ENCODE data around the gene ECI1. TPM values are rescaled to one million over a fixed set of nuclear protein-coding genes. Genes with fewer than 3 reads are reported as not detected.

ECI1 gene
- total RNA-seq, 1 experiment from 2014 or later = 157 TPM

DNA sequence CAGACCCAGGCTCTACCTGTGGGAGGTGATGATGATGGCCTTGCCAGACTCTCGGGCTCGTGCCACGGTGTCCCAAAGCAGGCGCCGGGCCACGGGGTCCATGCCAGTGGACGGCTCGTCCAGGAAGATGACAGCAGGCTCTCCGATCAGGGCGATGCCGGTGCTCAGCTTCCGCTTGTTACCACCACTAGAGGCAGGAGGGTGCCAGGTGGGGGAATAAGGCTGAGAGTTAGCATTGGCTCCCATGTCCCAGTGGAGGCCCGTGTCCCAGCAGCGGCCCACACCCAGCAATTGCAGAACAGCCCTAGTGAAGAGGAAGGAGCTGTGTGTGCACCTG, 26.9 kb upstream of the ECI1 start:
- TF ChIP-seq, protein P1, sequence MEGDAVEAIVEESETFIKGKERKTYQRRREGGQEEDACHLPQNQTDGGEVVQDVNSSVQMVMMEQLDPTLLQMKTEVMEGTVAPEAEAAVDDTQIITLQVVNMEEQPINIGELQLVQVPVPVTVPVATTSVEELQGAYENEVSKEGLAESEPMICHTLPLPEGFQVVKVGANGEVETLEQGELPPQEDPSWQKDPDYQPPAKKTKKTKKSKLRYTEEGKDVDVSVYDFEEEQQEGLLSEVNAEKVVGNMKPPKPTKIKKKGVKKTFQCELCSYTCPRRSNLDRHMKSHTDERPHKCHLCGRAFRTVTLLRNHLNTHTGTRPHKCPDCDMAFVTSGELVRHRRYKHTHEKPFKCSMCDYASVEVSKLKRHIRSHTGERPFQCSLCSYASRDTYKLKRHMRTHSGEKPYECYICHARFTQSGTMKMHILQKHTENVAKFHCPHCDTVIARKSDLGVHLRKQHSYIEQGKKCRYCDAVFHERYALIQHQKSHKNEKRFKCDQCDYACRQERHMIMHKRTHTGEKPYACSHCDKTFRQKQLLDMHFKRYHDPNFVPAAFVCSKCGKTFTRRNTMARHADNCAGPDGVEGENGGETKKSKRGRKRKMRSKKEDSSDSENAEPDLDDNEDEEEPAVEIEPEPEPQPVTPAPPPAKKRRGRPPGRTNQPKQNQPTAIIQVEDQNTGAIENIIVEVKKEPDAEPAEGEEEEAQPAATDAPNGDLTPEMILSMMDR (IDR thresholded peaks at IDR 0.05; ENCODE audit: insufficient read depth in 1 of 2, low read depth in 1 of 2, low read length in 1 of 2, severe bottlenecking in 1 of 2, unreplicated experiment in 1 of 2) = peak in 1 of 2 experiments; percentile 19

DNA sequence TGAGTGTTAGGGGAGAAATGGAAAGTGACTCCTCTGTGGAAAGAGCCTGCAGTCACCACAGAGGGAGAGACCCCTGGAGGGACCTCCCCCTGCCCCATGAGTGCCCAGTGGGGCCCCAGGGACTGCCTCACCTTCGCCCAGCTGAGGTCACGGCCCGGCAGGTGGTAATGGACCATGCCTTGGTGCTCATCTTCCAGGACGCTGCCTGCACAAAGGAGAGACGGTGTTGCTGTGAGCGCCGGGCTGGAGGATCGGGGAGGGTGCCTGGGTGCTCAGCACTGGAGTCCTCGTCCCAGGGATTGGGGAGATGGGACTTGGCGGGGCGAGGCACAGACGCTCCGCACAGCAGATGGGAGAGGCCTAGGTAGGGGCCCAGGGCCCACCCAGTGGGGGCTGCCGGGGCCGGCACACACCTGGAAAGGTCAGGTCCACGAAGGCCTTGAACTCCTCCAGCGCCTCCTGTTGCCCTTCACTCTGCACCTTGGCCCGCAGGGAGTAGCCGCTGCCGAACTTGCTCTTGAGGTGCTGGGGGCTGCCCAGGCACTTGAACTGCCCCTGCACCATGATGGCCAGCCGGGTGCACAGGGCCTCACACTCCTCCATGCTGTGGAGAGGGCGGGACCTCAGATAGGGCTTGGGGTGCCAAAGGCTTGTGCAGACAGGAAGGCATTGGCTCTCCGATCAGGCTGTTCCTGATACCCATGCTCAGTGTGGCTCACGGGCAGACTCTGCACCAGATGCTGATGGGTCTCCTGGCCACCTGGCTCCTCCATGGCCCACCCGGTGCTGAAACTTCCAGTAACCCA, 26.3 kb upstream of the ECI1 start:
- Histone ChIP-seq H3K27me3 (replicated peaks; ENCODE audit: control insufficient read depth, insufficient read depth, low read length) (no peaks in the 10 kb centered on the region), H3K4me1 (no peaks in the 10 kb centered on the region), H3K4me3 (ENCODE audit: low read depth, low read length) (no peak overlapping the region), H3K9me3 (no peaks in the 10 kb centered on the region), H3K36me3 (ENCODE audit: control insufficient read depth, insufficient read depth, low read length) (no peaks in the 10 kb centered on the region)
- H3K9me3 Mint-ChIP-seq (ENCODE audit: unreplicated experiment) = no peaks in the 10 kb centered on the region
- intact Hi-C loops (cut with micrococcal nuclease; ENCODE audit: unreplicated experiment) = no loop called here
- CTCF ChIA-PET = no interaction called here
- no peak overlapping the region for H3K27ac Mint-ChIP-seq (ENCODE audit: unreplicated experiment)
- H3K36me3 Mint-ChIP-seq (ENCODE audit: insufficient read depth, unreplicated experiment) = peaks cover 6% of the 10 kb centered on the region
- TF ChIP-seq, protein P1 (IDR thresholded peaks at IDR 0.05; ENCODE audit: insufficient read depth in 1 of 2, low read depth in 1 of 2, low read length in 1 of 2, severe bottlenecking in 1 of 2, unreplicated experiment in 1 of 2) = no peak
- BruUV-seq (replicated peaks) = no TSS peak
- no peak for DNase-seq
- H3K4me3 Mint-ChIP-seq (ENCODE audit: unreplicated experiment) = no peak overlapping the region
- H3K27me3 Mint-ChIP-seq (ENCODE audit: insufficient read depth, unreplicated experiment) = peaks cover 3% of the 10 kb centered on the region
- POLR2A ChIA-PET = no interaction called here
- no peaks in the 10 kb centered on the region for H3K4me1 Mint-ChIP-seq (ENCODE audit: low read depth, unreplicated experiment)

More for the DNA sequence above, 26.9 kb upstream of the ECI1 start:
- ChIA-PET CTCF (no interaction called here), POLR2A (no interaction called here)
- H3K27me3 Mint-ChIP-seq (ENCODE audit: insufficient read depth, unreplicated experiment) = peaks cover 3% of the 10 kb centered on the region
- Histone ChIP-seq H3K4me3 (ENCODE audit: low read depth, low read length) (no peak overlapping the region), H3K9me3 (no peaks in the 10 kb centered on the region), H3K36me3 (ENCODE audit: control insufficient read depth, insufficient read depth, low read length) (no peaks in the 10 kb centered on the region), H3K4me1 (no peaks in the 10 kb centered on the region), H3K27me3 (replicated peaks; ENCODE audit: control insufficient read depth, insufficient read depth, low read length) (no peaks in the 10 kb centered on the region)
- H3K4me3 Mint-ChIP-seq (ENCODE audit: unreplicated experiment) = no peak overlapping the region
- H3K27ac Mint-ChIP-seq (ENCODE audit: unreplicated experiment) = no peak overlapping the region
- peak in 1 of 2 experiments; percentile 21 for DNase-seq
- no peaks in the 10 kb centered on the region for H3K9me3 Mint-ChIP-seq (ENCODE audit: unreplicated experiment)
- peaks cover 6% of the 10 kb centered on the region for H3K36me3 Mint-ChIP-seq (ENCODE audit: insufficient read depth, unreplicated experiment)
- no TSS peak for BruUV-seq (replicated peaks)
- no peaks in the 10 kb centered on the region for H3K4me1 Mint-ChIP-seq (ENCODE audit: low read depth, unreplicated experiment)
- intact Hi-C loops (cut with micrococcal nuclease; ENCODE audit: unreplicated experiment) = no loop called here

DNA sequence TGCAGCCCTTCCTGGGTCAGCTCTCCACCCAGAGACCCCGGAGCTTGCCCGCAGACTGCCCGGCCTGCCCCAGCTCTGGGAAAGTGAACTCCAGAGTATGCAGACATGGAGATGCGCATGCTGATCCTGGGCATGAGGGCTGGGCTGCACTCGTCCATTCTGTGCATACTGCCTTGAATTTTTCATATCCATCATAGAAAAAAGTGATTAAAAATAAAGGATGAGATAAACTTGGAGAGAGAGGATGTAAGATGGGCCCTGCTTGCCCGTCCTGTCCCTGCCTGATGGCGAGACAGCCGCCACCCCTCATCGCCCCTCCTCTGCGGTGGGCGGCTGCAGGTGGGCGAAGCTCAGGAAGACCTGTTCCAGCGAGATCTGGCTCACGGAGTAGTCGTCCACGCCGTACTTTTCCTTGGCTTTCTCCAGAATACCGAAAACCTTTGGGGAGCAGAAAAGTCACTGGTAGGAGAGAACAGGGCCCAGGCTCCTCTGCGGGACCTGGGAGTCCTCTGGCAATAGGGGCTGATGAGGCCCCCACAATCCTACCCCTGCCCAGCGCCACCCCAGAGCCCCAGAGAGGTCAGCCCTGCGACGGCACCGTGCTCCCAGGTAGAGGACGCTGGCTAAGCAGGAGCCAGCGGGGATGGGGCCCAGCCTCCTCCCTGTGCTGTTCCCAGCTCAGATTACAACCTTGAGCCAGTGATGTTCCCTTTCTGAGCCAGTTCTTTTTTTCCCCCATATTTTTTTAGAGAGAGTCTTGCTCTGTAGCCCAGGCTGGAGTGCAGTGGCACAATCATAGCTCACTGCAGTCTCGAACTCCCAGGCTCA, 25.2 kb upstream of the ECI1 start:
- Histone ChIP-seq H3K36me3 (ENCODE audit: control insufficient read depth, insufficient read depth, low read length) (no peaks in the 10 kb centered on the region), H3K9me3 (no peaks in the 10 kb centered on the region), H3K4me1 (no peaks in the 10 kb centered on the region), H3K27me3 (replicated peaks; ENCODE audit: control insufficient read depth, insufficient read depth, low read length) (no peaks in the 10 kb centered on the region), H3K4me3 (ENCODE audit: low read depth, low read length) (no peak overlapping the region)
- H3K36me3 Mint-ChIP-seq (ENCODE audit: insufficient read depth, unreplicated experiment) = peaks cover 6% of the 10 kb centered on the region
- intact Hi-C loops (cut with micrococcal nuclease; ENCODE audit: unreplicated experiment) = no loop called here
- no peak for DNase-seq
- no peaks in the 10 kb centered on the region for H3K4me1 Mint-ChIP-seq (ENCODE audit: low read depth, unreplicated experiment)
- TF ChIP-seq, protein P1 (IDR thresholded peaks at IDR 0.05; ENCODE audit: insufficient read depth in 1 of 2, low read depth in 1 of 2, low read length in 1 of 2, severe bottlenecking in 1 of 2, unreplicated experiment in 1 of 2) = no peak
- peaks cover 3% of the 10 kb centered on the region for H3K27me3 Mint-ChIP-seq (ENCODE audit: insufficient read depth, unreplicated experiment)
- BruUV-seq (replicated peaks) = no TSS peak
- H3K4me3 Mint-ChIP-seq (ENCODE audit: unreplicated experiment) = no peak overlapping the region
- H3K27ac Mint-ChIP-seq (ENCODE audit: unreplicated experiment) = no peak overlapping the region
- no peaks in the 10 kb centered on the region for H3K9me3 Mint-ChIP-seq (ENCODE audit: unreplicated experiment)
- ChIA-PET POLR2A (interaction anchor here (0.6 kb wide), 1 partner anchor 11 kb away, joined by 5 read pairs; no protein-coding TSS in a partner anchor), CTCF (no interaction called here)
